ENCODE measurements around the gene PTPN1. TPM values are rescaled to one million over a fixed set of nuclear protein-coding genes. Genes with fewer than 3 reads are reported as not detected.

Gene PTPN1
- polyA plus RNA-seq, 1 of the 3 experiments (the other 2 are of a cell fraction) = 23.6 TPM

- DNase-seq = no peak
- 74% methylated on average over 10 of the region's 10 CpGs for WGBS (ENCODE audit: low lambda C conversion rate)
Measured at GRCh38 chr20:50462093-50462690, 48.0 kb upstream of the PTPN1 start.

More at GRCh38 chr20:50462093-50462690, 48.0 kb upstream of the PTPN1 start:
- peaks cover 0 to 8% of the 10 kb centered on the region in 2 experiments; a peak in 2 of 4 replicates for H3K4me1 ChIP-seq (ENCODE audit: control insufficient read depth in 1 of 2, insufficient read depth in 2 of 2, low read depth in 1 of 2, low read length in 1 of 2)
- no peaks in the 10 kb centered on the region for H3K79me2 ChIP-seq (ENCODE audit: insufficient read depth)
- H3K9me3 ChIP-seq = no peaks in the 10 kb centered on the region
- no peak overlapping the region for H3K27ac ChIP-seq (ENCODE audit: low read depth in 2 of 2, low read length in 1 of 2)
- H3K36me3 ChIP-seq (replicated peaks in 1 of 2; ENCODE audit: control insufficient read depth in 1 of 2, insufficient read depth in 2 of 2, low read length in 1 of 2) = no peaks in the 10 kb centered on the region
- TF ChIP-seq PBX3 (IDR thresholded peaks at IDR 0.05) = no peak
- TF ChIP-seq EZH2phosphoT487 (IDR thresholded peaks at IDR 0.05; ENCODE audit: borderline replicate concordance, low read depth) = no peak
- no peak for TF ChIP-seq MEF2A (IDR thresholded peaks at IDR 0.05; ENCODE audit: borderline replicate concordance, low read depth)
- no peak for TF ChIP-seq GABPA (IDR thresholded peaks at IDR 0.05; ENCODE audit: low read depth)
- TF ChIP-seq, protein P1, sequence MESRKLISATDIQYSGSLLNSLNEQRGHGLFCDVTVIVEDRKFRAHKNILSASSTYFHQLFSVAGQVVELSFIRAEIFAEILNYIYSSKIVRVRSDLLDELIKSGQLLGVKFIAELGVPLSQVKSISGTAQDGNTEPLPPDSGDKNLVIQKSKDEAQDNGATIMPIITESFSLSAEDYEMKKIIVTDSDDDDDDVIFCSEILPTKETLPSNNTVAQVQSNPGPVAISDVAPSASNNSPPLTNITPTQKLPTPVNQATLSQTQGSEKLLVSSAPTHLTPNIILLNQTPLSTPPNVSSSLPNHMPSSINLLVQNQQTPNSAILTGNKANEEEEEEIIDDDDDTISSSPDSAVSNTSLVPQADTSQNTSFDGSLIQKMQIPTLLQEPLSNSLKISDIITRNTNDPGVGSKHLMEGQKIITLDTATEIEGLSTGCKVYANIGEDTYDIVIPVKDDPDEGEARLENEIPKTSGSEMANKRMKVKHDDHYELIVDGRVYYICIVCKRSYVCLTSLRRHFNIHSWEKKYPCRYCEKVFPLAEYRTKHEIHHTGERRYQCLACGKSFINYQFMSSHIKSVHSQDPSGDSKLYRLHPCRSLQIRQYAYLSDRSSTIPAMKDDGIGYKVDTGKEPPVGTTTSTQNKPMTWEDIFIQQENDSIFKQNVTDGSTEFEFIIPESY (IDR thresholded peaks at IDR 0.05; ENCODE audit: borderline replicate concordance, low read depth) = no peak
- no peak for TF ChIP-seq GATA2 (CRISPR knock-in tag; IDR thresholded peaks at IDR 0.05)
- TF ChIP-seq TCF12 (IDR thresholded peaks at IDR 0.05) = no peak
- TF ChIP-seq ELF1 (IDR thresholded peaks at IDR 0.05) = no peak
- TF ChIP-seq YY1 (IDR thresholded peaks at IDR 0.05; ENCODE audit: low read depth) = no peak
- no peak for TF ChIP-seq TAF1 (IDR thresholded peaks at IDR 0.05; ENCODE audit: borderline replicate concordance, low read depth, low read length)
- no peak for TF ChIP-seq USF1 (IDR thresholded peaks at IDR 0.05; ENCODE audit: borderline replicate concordance, low read depth)
- TF ChIP-seq RFX5 (IDR thresholded peaks at IDR 0.05; ENCODE audit: low read length) = no peak
- no peak for TF ChIP-seq SMC3 (IDR thresholded peaks at IDR 0.05; ENCODE audit: low read depth, low read length)
- TF ChIP-seq FOXM1 (IDR thresholded peaks at IDR 0.05; ENCODE audit: low read depth) = no peak
- TF ChIP-seq, protein P2, sequence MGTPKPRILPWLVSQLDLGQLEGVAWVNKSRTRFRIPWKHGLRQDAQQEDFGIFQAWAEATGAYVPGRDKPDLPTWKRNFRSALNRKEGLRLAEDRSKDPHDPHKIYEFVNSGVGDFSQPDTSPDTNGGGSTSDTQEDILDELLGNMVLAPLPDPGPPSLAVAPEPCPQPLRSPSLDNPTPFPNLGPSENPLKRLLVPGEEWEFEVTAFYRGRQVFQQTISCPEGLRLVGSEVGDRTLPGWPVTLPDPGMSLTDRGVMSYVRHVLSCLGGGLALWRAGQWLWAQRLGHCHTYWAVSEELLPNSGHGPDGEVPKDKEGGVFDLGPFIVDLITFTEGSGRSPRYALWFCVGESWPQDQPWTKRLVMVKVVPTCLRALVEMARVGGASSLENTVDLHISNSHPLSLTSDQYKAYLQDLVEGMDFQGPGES (IDR thresholded peaks at IDR 0.05; ENCODE audit: low read depth, low read length) = no peak
- POLR2A ChIA-PET = no interaction called here
- no peak overlapping the region for H3K4me3 ChIP-seq (ENCODE audit: low read depth in 2 of 2, low read length in 1 of 2)
- no peaks in the 10 kb centered on the region for H3K9me2 ChIP-seq
- no peak overlapping the region for H3K9ac ChIP-seq
- H3K27me3 ChIP-seq (ENCODE audit: insufficient read depth) = no peaks in the 10 kb centered on the region
- peaks cover 5% of the 10 kb centered on the region for H3F3A ChIP-seq (replicated peaks; ENCODE audit: insufficient read depth)
- H4K20me1 ChIP-seq (ENCODE audit: insufficient read depth) = no peaks in the 10 kb centered on the region
- H2AFZ ChIP-seq (ENCODE audit: low read depth) = no peak overlapping the region
- CTCF ChIA-PET = interaction anchor here (0.6 to 16.2 kb wide), 9 partner anchors 14 to 341 kb away, joined by 3 to 281 read pairs (median 3); partner anchors contain the start of gene CEBPB
- H3K4me2 ChIP-seq = no peak overlapping the region
